ENCODE results near the gene CRY1. TPM values are rescaled to one million over a fixed set of nuclear protein-coding genes. Genes with fewer than 3 reads are reported as not detected.

The CRY1 gene
- polyA plus RNA-seq, 1 of the 3 experiments (the other 2 are of a cell fraction) = 4.9 TPM

GRCh38 chr12:107079172-107080011, 14.0 kb downstream of the CRY1 start:
- DNase-seq = no peak
- 87% methylated on average over 2 of the region's 2 CpGs for WGBS (ENCODE audit: low lambda C conversion rate)
- Histone ChIP-seq H3K4me2 (no peak overlapping the region), H3K9me2 (no peaks in the 10 kb centered on the region), H2AFZ (ENCODE audit: low read depth) (no peak overlapping the region), H3K4me3 (ENCODE audit: low read depth in 2 of 2, low read length in 1 of 2) (no peak overlapping the region), H3K79me2 (ENCODE audit: insufficient read depth) (peaks cover 45% of the 10 kb centered on the region), H3F3A (replicated peaks; ENCODE audit: insufficient read depth) (no peaks in the 10 kb centered on the region), H3K9ac (no peak overlapping the region), H3K4me1 (ENCODE audit: control insufficient read depth in 1 of 2, insufficient read depth in 2 of 2, low read depth in 1 of 2, low read length in 1 of 2) (no peaks in the 10 kb centered on the region), H3K9me3 (peaks cover 11% of the 10 kb centered on the region; the same call in 1 of the 2 replicates), H4K20me1 (ENCODE audit: insufficient read depth) (no peaks in the 10 kb centered on the region), H3K27ac (ENCODE audit: low read depth in 2 of 2, low read length in 1 of 2) (no peak overlapping the region), H3K27me3 (ENCODE audit: insufficient read depth) (no peaks in the 10 kb centered on the region), H3K36me3 (replicated peaks in 1 of 2; ENCODE audit: control insufficient read depth in 1 of 2, insufficient read depth in 2 of 2, low read length in 1 of 2) (no peaks in the 10 kb centered on the region)
- ChIA-PET CTCF (interaction anchor here (0.6 to 3.5 kb wide), 13 partner anchors 11 to 530 kb away, joined by 3 to 27 read pairs (median 3); no protein-coding TSS in a partner anchor), POLR2A (no interaction called here)
- TF ChIP-seq CTCF (IDR thresholded peaks at IDR 0.05) = peak; percentile 58
- TF ChIP-seq NFIC (IDR thresholded peaks at IDR 0.05; ENCODE audit: borderline replicate concordance) = no peak
- no peak for TF ChIP-seq FOXJ3 (CRISPR knock-in tag; IDR thresholded peaks at IDR 0.05)
- no peak for TF ChIP-seq RCOR1 (IDR thresholded peaks at IDR 0.05; ENCODE audit: low read length)
- no peak for TF ChIP-seq YY1 (IDR thresholded peaks at IDR 0.05; ENCODE audit: low read depth)
- TF ChIP-seq POLR2AphosphoS5 (IDR thresholded peaks at IDR 0.05; ENCODE audit: low read depth, low read length) = no peak
- no peak for TF ChIP-seq USF1 (IDR thresholded peaks at IDR 0.05; ENCODE audit: borderline replicate concordance, low read depth)
- TF ChIP-seq RAD21 (IDR thresholded peaks at IDR 0.05; ENCODE audit: low read length) = peak; percentile 46
- no peak for TF ChIP-seq FOSL2 (IDR thresholded peaks at IDR 0.05; ENCODE audit: borderline replicate concordance, low read depth)
- no peak for TF ChIP-seq REST (IDR thresholded peaks at IDR 0.05; ENCODE audit: low read depth, low read length)
- no peak for TF ChIP-seq ELF1 (IDR thresholded peaks at IDR 0.05)
- no peak for TF ChIP-seq PBX3 (IDR thresholded peaks at IDR 0.05)
- TF ChIP-seq EZH2phosphoT487 (IDR thresholded peaks at IDR 0.05; ENCODE audit: borderline replicate concordance, low read depth) = no peak
- no peak for TF ChIP-seq USF2 (IDR thresholded peaks at IDR 0.05; ENCODE audit: borderline replicate concordance, low read depth, low read length)
- no peak for TF ChIP-seq IRF3 (IDR thresholded peaks at IDR 0.05; ENCODE audit: low read depth, low read length)
- no peak for TF ChIP-seq MXI1 (IDR thresholded peaks at IDR 0.05; ENCODE audit: low read depth, low read length)
- no peak for TF ChIP-seq JUND (IDR thresholded peaks at IDR 0.05)
- TF ChIP-seq ZBTB33 (IDR thresholded peaks at IDR 0.05; ENCODE audit: borderline replicate concordance, low read depth) = no peak
- TF ChIP-seq TCF12 (IDR thresholded peaks at IDR 0.05) = no peak
- TF ChIP-seq SMC3 (IDR thresholded peaks at IDR 0.05; ENCODE audit: low read depth, low read length) = peak; percentile 34; the same call in 1 of the 2 replicates
- no peak for TF ChIP-seq FOXM1 (IDR thresholded peaks at IDR 0.05; ENCODE audit: low read depth)
